Measurements from ENCODE around the gene MSN.
"Not testable (repeated sequence)": the region's sequence is repeated elsewhere in the genome, so short reads cannot be mapped to it uniquely, and the experiment has no call there.

MSN gene

GRCh38 chrX:65667503-65668376 is at the start of gene MSN:
Gene MSN, plus strand, starts transcription at chrX:65667654. Its CDS starts 188 bp downstream, at chrX:65667842.
- DNase-seq (ENCODE audit: low spot score): peak; percentile 84

GRCh38 chrX:65620096-65620705 is 47.3 kb upstream of the MSN start:
- DNase-seq (ENCODE audit: low spot score): not testable (repeated sequence)

DNA sequence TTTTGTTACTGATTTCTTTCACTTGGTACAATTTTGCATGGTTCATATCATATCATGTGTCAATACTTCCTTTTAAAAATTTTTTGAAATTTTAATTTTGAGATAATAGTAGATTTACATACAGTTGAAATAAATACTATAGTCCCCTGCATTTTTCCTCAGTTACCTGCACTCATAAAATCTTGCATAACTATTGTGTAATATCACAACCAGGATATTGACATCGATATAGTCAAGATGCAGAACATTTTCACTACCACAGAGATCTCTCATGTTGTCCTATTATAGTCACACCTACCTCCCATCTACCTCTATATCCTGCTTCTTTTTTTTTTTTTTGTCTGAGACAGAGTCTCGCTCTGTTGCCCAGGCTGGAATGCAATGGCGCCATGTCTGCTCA is 36.7 kb upstream of the MSN start:
- no peak for DNase-seq (ENCODE audit: low spot score)

- no peak for DNase-seq (ENCODE audit: low spot score)
These were observed 33.6 kb upstream of the MSN start for GRCh38 chrX:65633826-65634225.

DNA sequence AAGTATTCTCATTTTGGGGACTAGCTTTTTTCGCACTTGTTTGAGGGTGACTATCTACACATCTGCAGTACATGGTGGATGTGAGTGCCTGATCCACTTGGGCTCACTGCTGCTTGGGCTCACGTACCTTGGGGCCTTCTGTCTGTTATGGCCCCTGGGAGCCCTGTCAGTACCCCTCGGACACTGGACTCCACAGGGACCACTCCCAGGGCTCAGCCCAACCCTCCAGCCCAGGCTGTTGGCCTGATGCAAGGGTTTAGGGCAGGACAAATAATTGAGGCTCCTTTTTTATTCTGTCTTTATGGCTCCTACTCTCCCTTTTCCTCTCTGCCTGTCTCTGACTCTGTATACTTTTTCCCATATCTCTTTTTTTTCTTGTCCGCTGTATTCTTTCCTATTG is 32.7 kb upstream of the MSN start:
- no peak for DNase-seq (ENCODE audit: low spot score)

DNA sequence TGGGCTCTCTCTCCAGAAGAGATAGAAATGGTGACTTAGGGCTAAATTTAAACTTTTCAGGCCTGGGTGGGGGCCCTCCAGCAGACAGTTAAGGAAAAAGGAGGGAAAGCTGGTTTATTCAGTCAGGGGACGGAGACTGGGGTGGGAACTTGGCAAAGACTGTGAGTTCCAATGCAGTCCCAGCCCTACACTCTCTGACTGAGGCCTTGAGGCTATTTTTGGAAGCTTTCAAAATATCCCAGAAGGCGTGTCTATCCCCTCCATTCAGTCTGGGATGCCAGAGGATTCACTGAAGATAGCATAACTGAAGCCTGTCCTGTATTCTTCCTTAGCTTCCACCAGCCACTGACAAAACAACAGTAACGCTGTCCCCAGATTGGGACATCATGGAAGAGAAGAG is 32.1 kb upstream of the MSN start:
- peak; percentile 65 for DNase-seq (ENCODE audit: low spot score)

DNA sequence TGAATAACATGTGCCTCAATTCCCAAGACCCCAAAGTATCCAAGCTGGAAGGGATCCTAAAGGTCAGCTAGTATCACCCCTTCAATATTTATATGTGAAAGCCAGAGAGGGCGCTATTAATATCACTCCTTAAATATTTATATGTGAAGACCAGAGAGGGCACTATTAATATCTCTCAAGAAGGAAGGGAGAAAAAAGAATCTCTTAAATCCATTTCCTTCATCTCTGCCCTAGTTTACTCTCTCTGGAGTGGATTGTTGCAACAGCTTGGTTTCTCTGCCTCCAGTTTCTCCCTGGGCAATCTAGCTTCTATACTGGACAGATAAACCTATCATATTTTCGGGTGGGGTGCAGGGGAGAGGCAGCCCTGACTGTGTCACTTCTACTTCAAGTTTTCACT is 31.6 kb upstream of the MSN start:
- no peak for DNase-seq (ENCODE audit: low spot score)

DNA sequence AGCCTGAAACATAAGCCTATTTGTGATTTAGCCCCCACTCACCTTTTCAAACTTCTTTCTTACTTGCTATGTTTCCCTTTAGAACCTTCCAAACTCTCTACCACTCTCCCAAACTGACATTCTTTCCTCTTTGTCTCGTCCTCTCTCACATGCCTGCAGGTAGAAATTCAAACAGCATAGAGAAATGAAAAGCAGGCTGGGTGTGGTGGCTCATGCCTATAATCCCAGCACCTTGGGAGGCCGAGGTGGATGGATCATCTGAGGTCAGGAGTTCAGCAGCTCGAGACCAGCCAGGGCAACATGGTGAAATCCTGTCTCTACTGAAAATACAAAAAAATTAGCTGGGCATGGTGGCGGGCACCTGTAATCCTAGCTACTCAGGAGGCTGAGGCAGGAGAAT is 31.2 kb upstream of the MSN start:
- not testable (repeated sequence) for DNase-seq (ENCODE audit: low spot score)

DNA sequence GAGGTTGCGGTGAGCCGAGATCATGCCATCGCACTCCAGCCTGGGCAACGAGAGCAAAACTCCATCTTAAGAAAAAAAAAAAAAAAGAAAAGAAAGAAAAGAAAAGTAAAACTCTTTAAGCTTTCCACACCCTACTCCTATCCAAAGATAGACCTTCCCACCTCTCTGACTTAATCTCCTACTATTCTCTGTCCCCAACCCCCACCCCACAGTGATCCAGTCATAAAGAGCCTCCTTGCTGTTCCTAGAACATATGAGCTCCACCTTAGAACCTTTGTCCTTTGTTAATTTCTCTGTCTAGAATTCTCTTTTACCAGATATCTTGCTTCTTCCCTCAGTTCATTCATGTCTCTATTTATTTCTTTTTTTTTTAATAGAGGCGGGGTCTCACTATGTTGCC is 30.1 kb upstream of the MSN start:
- no peak for DNase-seq (ENCODE audit: low spot score)

- peak; percentile 9 for DNase-seq (ENCODE audit: low spot score)
These were observed 24.5 kb upstream of the MSN start for GRCh38 chrX:65642914-65643491.

DNA sequence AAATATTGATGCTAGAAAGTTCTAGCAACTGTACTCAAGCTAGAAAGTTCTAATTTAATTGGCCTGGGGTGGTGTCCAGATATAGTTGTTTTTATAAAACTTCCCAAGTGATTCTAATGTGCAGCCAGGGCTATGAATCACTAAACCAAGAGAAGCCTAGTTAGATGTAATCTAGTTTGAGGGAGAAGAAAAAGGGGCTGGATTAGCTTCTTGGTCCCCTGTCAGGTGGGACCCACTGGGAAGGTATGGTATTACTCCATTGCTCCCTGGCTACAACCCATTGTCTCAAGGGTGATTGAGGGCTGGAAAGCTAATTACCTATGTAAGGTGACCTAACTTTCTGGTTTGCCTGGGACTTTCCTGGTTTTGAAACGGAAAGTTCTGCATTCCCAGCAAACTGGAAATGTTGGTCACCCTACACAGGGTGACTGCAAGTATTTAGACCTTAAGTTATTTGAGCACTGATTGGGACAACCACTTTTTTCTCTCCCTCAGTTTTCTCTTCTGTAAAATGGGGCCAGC is 23.9 kb upstream of the MSN start:
- no peak for DNase-seq (ENCODE audit: low spot score)

DNA sequence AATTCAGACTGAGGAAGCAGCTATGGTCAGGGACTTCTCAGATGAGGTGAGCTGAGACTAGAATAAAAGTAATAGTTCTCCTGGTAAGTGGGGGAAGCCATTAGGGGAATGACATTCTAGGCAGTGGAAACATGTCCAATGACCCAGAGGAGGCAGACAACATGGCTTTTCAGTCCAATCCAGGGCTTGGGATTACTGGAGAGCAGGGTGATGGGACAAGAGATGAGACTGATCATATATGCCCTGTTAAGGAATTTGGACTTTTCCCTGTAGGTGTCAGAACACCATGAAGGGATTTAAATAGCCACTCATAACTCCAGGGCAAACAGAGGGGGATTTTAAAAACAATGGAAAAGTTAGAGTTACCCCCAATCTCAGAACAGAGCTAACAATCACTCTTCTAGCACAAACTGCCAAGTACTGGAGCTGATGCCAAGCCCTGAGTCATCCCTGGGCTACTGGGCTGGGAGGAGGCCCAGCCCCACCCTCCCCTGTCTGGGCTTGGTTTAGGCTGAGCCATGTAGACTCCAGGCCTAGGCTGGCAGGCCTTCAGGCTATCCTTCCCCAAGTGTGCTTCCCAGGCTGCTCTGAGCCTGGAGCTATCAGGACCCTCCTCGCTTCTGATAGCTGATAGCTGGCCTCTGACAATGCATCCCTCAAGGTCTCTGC is 22.7 kb upstream of the MSN start:
- peak; percentile 90 for DNase-seq (ENCODE audit: low spot score)

GRCh38 chrX:65647801-65648200 is 19.7 kb upstream of the MSN start:
- DNase-seq (ENCODE audit: low spot score): no peak

DNA sequence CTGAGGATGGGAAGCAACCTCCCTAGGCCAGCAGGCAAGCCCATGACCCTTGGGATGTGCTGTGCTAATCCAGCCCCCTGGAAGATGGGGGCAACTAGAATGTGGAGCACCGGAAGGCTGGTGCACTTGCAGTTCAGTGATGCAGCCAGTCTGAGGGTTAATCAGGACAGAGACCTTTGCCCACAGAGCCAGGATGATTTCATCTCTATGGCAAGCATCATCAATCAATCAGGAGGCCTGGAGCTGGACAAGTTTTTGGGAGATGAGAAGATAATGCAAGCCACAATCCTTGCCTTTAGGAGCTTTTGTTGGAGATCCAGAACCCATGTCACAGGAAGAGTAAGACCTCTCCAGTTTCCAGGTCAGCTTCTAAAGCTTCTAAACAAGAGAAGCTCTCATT is 15.4 kb upstream of the MSN start:
- DNase-seq (ENCODE audit: low spot score): no peak

- not testable (repeated sequence) for DNase-seq (ENCODE audit: low spot score)
These were observed 10.4 kb upstream of the MSN start for GRCh38 chrX:65657009-65657441.

DNA sequence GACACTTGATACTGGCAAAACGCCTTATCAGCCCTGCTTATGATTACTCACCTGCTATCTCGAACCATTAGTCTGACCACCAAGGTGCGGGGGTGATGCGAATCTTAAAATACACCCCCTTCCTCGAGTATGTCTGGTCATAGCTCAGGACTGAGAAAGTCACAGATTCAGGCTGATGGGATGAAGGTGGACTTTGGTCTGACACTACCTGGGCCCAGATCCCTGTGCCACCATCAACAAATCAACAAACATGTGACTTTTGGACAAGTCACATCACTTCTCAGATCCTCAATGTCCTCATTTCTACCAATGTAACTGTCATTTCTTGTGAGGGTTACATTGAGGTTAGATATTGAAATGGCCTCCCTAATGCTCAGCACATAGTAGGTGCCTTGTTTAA is 9.8 kb upstream of the MSN start:
- DNase-seq (ENCODE audit: low spot score): no peak

- no peak for DNase-seq (ENCODE audit: low spot score)
These were observed 9.2 kb upstream of the MSN start for GRCh38 chrX:65658229-65658628.

DNA sequence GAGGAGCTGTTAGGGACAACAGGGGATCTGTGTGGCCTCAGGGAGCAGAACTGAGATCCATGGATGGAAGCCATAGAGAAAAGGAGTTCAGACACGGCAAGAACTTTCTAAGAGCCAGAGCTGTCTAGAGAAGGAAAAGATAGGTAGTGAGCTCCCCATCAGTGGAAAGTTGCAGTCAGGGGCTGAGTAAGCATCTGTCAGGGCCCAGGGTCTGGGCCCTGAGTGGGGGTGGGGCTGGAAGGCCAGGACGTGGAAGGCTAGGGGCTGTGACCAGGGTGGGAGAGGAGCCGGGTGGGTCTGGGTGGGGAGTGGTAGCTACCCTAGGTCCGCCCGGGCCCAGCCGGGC is 324 bp upstream of the MSN start:
- DNase-seq (ENCODE audit: low spot score): no peak

DNA sequence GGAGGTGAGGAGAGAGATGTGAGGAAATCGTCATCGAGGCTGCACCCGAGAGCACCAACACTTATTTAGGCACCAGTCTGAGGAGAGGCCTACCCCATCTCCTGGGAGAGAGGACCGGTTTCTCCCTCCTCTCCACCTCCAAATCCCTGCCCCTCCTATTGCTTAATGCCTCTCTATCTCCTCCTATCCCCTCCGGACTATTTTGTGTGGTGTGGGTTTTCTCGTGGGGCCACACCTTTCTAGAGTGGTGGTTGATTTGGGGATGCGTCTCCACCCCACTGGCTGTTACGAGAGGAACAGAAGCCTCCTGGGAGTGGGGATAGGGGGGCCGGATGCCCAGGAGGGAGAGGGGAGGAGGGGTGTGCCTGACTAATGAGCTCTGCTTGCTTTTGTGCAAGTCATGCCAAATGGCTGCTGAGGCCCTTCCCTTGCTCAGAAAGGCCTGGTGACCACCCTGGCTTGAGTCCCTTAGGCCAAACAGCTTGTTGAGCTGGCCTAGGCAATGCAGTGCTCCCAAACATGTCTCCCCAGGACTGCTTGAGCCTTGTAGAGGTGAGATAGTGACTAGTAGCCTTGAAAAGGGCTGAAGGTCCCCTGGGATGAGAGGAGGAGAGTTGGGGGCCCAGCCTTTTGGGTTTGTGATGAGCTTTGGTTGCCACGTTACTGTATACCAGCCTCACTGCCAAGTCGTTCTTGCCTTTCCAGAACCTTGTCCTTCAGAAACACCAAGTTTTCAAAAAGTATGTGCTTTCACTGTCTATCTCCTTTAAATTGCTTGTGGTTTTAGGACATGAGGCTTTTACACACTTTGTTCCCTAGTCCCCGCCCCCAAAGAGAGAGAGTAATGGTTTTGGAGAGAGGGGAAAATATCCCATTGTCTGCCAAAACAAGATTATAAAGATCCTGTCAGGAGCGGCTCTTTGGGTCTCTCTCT is 1.2 kb downstream of the MSN start:
- DNase-seq (ENCODE audit: low spot score): peak; percentile 47

GRCh38 chrX:65671286-65671685 is 3.8 kb downstream of the MSN start:
- no peak for DNase-seq (ENCODE audit: low spot score)

DNA sequence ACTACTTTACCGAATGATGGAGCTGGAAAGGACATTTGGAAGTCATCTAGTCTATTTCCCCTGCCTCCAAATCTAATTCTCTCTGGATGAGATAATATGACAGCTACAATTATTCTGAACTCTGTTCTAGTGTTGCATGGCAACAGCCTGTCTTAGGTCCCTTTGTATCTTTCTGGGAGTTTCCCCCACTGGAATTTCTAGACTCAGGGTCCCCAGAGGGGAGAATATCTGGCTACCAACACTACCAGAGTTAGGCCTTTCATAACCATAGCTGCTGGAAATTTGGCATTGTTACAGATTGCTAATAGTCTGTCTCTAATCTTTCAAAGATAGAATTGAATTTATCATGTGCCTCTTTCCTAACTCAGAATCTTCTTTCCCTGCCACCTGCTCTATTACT is 4.5 kb downstream of the MSN start:
- no peak for DNase-seq (ENCODE audit: low spot score)

DNA sequence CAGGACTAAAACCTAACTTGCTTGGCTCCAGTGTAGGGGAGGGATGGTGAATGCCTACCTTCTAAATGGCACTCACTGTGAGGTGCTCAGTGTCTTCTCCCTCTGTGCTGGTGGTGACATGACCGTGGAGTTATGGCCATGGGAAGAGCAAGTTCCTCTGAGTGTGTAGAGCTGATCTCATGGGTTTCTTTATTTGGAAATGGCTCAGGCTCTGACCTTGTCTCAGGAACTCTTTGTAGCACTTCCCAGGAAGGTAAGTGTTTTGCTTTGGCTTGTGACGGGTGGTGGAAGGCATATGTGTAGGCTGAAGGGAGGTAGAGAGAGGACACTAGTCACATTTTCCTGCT is 6.4 kb downstream of the MSN start:
- DNase-seq (ENCODE audit: low spot score): no peak

Data from AG20443 (cell line).